RPMI7951 (cell line): ENCODE measurements around the gene IGFBP6. TPM values are rescaled to one million over a fixed set of nuclear protein-coding genes. Genes with fewer than 3 reads are reported as not detected.
A peak's percentile ranks its signal among the peaks of the same experiment; 100 is the strongest.

Experiments used
- DNase-seq: peaks from one replicate; pipeline ENCODE4 v3.0.0-alpha.2; 2012; ENCODE audit warnings: low read depth
- total RNA-seq: library from RNA; depleted of rRNA; stranded (reverse); fragments of >200 nt; shearing (Covaris generic); gene quantifications from 2 replicates; pipeline ENCODE4 v1.2.3, GENCODE V29; 2014; rRNA removed

Gene IGFBP6, protein sequence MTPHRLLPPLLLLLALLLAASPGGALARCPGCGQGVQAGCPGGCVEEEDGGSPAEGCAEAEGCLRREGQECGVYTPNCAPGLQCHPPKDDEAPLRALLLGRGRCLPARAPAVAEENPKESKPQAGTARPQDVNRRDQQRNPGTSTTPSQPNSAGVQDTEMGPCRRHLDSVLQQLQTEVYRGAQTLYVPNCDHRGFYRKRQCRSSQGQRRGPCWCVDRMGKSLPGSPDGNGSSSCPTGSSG
- total RNA-seq, result 103 and 132 TPM in 2 replicates

DNA sequence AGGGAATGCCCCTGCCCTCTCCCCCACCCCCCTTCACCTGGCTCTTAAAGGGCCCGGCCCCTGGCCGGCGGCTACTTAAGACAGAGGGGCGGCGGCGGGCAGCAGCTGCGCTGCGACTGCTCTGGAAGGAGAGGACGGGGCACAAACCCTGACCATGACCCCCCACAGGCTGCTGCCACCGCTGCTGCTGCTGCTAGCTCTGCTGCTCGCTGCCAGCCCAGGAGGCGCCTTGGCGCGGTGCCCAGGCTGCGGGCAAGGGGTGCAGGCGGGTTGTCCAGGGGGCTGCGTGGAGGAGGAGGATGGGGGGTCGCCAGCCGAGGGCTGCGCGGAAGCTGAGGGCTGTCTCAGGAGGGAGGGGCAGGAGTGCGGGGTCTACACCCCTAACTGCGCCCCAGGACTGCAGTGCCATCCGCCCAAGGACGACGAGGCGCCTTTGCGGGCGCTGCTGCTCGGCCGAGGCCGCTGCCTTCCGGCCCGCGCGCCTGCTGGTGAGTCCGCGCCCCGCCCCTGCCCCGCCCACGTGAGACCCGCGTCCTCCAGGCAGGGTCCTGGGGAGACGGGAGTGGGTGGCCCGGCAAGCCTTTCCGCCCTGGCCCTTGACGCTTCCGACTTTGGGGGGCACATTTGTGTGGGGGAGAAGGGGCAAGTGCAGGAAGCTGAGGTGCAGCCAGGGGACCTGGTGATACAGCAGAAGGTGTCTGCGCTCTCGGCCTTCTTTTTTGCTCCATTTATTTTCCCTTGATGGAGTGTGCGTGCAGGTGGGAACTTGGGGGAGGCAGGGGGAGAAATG is at the start of gene IGFBP6:
Gene IGFBP6 (plus strand): TSS at position 104 of the 790 bp plus-strand sequence. CDS start 51 bp downstream, at position 155.
- peak; percentile 59 for DNase-seq

DNA sequence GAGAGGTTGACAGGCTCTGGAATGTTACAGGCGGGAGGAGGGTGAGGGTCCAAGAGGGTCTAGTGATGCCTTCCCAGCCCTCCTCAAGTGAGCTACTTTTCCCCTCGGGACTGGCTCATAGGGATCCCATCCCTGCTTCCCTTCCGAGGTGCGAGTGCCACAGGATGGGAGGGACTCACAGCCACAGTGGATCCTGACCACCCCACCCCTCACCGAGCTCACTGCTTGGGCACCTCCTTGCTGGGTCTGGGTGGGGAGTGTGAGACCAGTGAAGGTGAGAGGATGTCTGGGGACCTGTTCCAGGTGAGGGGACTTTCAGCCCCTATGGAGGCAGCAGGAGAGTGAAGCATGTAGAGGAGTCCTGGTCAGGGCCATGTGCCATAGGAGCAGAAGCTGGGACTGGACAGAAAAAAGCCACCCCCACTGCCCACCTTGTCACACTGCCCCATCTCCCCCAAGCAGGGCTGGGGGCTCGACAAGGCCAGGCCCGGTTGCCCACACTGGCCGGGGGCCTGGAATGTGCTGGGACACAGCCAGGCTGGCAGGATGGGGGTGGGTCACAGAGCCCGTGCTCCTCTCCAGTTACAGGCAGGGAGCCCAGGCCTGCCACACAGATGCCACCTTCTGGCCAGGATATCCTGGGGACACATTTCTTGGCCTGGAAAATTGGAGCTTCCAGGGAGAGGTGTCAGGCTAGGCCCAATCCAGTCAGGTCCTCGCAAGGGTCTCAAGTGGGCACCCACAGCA is 49.3 kb upstream of the IGFBP6 start:
- peak; percentile 43 for DNase-seq

DNA sequence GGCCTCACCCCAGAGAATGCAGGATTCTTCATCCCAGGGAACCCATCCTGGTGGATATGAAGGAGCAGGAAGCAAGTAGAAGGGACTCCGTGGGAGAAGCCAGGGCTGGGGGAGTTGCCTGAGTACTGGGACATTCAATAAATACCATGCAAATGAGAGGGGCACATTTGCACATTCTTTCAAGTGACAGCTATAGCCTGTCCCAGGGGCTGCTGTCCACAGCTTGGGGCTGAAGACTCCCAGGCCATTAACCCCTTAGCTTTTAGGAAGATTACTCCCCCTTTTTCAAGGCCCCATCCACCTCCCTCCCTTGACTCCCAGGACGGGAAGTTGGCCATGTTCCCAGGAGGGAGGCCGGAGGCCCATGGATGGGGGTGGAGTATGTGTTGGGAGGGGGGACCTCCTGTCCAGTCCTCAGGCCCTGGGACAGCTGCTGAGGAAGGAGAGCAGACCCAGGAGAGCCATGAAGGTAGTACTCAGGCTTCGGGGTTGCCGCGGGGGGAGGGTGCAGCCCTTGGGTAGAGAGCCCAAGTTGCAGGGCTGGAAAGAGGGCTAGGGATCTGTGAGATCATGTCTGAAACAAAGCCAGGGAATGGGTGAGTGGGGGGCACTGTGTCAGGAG is 48.6 kb upstream of the IGFBP6 start:
- peak; percentile 71 for DNase-seq

DNA sequence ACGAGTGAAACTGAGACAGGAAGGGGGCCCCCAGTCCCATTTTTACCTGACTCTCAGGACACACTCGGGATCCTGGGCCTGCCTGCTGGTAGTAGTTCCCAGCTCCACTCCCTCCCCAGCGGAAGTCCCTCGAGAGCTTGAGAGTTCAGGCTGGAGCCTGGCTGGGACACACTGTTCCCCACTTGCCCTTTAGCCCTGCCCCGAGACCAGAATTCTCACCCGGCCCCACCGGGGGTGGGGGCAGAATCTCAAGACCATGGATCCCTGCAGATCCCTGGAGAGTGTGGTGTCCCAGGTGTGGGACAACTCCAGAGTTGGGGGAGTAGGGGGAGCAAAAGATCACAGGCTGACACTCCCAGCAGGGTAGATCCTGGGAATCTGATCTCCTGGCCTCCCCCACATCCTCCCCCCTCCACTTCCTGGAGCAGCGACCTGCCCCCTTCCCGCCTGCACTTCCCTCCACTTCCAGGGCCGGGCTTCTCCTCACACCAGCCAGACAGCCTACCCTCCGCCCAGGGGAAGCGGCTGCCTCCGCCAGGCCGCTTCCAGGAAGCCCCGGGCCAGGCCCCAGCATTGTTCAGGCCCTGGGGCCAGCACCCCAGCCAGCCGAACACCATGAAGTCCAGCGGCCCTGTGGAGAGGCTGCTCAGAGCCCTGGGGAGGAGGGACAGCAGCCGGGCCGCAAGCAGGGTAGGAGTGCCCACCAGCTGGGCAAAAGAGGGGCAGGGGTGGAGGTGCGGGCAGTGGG is 47.7 kb upstream of the IGFBP6 start, which contains the start of gene TNS2:
Gene TNS2 (plus strand): TSS at position 495 of the 748 bp plus-strand sequence. CDS start 121 bp downstream, at position 616.
- peak; percentile 49 for DNase-seq

DNA sequence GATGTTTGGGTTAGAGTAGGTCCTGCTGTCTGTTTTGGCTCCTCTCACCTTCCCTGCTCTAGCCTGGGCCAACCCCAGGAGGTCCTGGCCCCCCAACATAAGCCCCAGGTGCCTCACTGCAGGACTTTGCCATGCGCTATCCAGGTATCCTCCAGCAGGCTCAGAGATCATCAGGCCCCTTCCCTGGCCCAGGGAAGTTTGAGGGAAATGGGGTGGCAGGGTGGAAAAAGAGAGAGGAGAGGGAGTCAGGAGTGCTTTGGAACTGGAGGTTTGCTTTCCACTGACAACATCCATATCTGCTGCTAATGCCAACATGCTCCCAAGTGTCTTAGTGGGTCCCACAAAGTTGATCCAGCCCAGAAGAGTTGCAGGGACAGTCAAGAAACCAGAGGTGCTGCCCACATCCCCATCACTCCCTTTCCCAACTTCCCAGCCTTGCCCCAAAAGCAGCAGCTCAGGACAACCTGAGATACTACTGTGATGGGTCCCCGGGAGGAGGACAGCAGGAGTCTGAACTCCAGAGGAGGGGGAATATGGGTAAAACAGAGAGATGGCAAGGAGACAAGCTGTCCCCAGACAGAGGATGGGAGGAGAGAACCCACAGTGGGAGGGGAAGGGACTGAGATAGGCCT is 46.9 kb upstream of the IGFBP6 start:
- DNase-seq, result no peak

DNA sequence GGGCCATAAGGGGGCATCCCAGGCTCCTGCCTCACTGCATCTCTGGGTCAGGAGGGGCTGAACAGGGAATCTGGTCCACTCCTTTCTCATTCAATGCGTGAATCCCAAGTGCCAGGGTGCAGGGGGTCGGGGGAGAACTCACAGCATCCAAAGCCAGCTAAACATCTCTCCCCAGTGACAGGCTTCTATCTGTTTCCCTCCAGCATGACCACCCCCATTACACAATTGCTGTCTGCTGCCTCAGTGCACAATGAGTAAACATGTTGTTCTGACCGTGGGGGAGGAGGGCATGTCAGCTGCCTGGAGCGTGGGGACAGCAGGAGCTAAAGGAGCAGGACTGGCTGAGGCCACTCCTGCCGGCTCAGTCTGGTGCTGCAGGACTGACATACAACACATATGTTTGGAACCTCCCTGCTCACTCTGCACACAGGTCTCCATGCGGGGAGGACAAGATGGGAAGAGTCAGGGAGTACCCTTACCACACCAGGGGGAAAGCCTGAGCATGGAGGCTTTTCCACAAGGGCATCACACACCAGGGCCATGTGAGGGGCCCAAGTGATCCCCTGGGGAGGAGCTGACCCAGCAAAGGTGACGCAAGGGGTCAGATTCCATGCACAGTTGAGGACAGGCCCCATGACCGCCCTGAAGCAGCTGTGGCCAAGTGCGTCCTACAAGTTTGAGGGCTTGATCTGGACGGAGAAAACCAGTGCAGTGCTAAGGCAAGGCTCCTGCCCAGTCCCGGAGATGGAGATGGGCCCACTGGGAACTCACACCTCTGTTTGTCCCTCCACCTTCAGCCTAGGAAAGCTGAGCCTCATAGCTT is 46.2 kb upstream of the IGFBP6 start:
- DNase-seq, result peak; percentile 67

DNA sequence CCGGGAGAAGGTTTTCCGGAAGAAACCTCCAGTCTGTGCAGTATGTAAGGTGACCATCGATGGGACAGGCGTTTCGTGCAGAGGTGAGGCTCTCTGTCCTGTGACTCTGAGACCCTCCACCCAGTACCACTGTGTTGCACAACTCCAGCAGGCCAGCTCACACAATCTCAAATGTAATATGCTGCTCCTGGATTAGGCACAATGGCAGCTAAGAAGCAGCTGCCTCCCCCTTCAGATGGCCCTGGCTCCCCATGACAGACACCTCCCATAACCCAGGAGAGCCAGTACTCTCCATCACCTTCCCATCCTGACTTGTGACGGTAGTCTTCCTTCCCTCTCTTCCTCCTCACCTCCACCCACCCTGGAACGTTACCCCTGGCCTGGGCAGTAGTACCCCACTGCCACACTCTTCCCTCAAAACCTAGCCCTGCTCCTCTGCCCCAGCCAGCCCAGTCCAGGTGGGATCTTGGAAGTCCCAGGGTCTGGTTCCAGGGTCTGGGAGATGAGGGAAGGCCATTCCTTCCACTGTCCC is 45.5 kb upstream of the IGFBP6 start:
- DNase-seq, result no peak

DNA sequence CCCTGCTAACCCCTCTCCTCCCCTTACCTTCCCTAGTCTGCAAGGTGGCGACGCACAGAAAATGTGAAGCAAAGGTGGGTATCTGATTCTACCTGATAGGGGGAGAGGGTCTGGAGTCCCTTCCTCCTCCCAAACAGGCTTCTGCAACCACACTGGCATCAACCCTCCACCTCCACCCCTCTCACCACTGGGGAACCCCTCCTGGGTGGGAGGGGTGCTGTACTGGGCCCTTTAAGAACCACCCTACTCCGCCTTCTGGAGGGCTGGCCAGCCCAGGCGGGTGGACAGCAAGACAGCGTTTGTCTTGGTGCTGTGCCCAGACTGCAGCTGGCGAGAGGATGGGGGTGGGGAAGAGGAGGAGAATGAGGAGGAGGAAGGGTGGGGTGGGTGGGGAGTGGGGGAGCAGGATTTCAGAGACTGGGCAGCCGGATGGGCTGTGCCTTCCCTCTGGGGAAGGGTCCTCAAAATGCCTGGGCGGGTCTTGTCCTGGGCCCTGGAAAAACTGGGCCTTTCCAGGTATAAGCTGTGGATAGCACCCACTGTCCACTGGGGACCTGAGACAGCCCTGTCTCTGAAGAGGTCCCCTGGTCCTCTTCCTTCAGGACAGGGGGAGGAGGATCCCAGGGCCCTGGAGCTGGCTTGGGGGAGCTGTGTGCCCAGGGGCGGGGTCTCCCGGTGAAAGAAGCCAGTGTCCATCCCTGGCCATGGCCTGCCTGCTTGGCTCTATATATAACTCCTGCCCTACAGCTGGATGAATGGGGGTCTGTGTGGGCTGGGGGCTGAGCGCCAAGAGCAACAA is 44.8 kb upstream of the IGFBP6 start:
- DNase-seq, result peak; percentile 74

DNA sequence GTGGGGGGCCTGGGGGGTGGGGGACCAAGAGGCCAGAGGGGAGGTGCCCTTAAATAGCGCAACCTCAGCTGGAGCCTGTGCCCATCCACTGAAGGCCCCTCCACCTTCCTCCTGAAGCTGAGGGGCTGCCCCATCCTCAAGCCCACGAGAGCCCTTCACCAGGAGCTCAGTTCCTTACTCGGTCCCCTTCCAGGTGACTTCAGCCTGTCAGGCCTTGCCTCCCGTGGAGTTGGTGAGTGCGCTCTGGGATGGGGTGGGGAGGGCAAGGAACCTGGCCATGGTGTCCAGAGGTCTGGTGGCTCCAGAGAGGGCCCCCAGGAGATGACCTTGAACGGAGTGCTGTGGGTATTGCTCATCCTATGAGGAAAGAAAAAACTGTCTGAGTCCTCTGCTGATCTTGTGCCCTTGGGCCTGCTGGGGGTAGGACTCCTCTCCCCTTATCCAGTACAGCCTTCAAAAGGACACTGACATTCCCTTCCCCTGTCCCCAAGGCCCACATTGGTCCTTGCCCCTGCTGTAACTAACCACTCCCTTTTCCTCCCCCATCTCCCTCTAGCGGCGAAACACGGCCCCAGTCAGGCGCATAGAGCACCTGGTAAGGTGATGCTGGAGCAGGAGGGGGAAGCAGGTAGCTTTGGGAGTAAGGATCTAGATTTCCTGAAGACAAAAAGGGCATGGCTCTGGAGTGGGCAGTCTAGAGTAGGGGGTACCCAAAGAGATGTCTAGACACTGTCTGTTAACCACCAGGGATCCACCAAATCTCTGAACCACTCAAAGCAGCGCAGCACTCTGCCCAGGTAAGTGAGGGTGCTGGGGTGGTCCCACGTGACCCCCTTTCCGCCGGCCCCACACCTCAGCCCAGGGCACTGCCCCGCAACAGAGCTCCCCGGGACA is 44.0 kb upstream of the IGFBP6 start:
- DNase-seq, result no peak

DNA sequence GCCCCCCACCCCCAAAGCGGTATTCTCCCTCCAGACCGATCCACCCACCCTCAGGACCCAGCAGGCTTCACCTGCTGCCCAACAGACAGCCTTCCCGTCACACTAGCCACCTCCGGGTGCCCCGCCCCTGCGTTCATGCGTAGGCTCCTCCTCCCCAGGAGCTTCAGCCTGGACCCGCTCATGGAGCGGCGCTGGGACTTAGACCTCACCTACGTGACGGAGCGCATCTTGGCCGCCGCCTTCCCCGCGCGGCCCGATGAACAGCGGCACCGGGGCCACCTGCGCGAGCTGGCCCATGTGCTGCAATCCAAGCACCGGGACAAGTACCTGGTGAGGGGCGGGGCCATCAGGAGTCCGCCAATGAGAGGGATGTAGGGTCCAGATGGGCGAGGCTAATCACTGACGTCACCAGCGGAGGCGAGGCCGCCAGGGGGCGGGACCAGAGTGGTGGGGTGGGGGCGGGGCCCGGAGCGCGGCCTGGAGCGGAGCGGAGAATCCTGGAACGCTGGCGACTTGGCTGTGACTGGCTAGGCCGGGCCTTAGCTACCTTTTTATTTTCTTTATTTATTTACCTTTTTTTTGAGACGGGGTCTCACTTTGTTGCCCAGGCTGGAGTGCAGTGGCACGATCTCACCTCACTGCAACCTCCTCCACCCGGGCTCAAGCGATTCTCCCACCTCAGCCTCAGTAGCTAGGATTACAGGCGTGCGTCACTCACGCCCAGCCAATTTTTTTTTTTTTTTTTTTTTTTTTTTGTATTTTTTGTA is 43.2 kb upstream of the IGFBP6 start:
- peak; percentile 79 for DNase-seq

DNA sequence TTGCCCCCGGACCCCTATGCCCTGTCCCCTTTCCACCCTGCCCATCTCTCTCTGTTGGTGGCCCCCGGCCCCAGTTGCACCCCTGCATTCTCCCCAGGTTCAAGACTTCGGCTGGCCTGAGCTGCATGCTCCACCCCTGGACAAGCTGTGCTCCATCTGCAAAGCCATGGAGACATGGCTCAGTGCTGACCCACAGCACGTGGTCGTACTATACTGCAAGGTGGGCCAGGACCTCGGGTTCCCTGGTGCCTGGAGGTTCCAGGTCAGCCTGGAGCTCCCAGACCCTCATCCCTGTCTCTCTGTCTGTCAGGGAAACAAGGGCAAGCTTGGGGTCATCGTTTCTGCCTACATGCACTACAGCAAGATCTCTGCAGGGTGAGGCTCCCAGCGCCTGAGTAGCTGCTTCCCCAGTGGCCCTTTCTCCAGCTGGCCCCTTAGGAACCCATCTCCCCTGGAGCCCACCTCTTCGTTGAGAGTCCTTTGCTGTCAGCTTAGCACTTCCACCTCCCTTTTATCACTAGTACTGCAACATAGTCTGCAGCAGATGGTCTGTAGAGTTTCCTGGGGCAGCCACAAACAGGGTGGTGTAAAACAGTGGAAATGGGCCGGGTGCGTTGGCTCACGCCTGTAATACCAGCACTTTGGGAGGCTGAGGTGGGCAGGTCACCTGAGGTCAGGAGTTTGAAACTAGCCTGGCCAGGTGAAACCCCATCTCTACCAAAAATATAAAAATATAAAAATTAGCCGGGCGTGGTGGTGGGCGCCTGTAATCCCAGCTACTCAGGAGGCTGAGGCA is 41.8 kb upstream of the IGFBP6 start:
- no peak for DNase-seq

DNA sequence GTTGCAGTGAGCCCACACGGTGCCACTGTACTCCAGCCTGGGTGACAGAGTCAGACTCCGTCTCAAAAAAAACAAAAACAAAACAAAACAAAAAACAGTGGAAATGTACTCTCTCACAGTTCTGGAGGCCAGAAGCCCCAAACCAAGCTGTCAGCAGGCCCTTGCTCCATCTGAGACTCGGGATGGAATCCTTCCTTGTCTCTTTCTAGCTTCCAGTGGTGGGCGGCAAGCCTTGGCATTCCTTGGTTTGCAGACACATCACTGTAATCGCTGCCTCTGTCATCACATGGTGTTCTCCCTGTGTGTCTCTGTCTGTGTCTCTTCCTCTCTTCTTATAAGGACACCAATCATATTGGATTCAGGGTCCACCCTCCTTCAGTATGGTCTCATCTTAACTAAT is 41.2 kb upstream of the IGFBP6 start:
- no peak for DNase-seq

DNA sequence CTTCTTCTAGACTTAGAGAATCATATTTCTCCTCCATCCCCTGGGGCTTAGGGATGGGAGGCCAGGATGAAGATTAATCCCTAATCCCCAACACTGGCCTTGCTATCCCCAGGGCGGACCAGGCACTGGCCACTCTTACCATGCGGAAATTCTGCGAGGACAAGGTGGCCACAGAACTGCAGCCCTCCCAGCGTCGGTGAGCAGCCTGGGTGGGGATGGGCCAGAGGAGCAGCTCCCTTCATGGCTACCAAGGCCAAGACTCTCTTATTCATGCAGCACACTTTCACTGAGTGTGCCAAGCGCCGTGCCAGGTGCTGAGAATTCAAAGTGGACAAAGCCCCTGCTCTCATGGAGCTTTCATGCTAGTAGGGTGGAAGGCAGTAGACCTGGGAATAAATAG is 40.6 kb upstream of the IGFBP6 start:
- no peak for DNase-seq

DNA sequence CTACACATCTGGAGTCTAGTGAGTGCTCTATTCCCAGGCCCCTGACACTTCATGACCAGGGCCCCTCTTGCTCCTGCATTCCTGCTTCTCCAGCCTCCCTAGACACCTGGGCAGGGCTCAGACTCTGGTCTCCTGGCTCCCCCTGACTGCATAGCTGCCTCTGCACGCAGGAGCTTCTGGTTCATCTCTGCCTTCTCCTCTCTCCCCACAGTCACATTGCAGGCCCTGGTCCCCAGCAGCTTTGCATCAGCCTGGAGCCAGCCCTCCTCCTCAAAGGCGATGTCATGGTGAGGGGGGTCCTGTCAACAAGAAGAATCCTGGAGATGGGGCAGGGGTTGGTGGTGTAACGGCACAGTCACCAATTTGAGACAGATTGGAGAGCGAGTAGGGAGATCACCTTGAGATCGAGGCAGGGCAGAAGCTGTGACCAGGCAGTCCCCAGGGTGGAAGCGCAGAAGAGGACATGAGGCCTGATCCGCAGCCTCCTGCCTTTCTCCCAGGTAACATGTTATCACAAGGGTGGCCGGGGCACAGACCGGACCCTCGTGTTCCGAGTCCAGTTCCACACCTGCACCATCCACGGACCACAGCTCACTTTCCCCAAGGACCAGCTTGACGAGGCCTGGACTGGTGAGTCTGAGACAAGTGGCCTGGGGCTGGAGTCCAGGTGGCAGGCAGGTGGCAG is 39.5 kb upstream of the IGFBP6 start:
- DNase-seq, result no peak

DNA sequence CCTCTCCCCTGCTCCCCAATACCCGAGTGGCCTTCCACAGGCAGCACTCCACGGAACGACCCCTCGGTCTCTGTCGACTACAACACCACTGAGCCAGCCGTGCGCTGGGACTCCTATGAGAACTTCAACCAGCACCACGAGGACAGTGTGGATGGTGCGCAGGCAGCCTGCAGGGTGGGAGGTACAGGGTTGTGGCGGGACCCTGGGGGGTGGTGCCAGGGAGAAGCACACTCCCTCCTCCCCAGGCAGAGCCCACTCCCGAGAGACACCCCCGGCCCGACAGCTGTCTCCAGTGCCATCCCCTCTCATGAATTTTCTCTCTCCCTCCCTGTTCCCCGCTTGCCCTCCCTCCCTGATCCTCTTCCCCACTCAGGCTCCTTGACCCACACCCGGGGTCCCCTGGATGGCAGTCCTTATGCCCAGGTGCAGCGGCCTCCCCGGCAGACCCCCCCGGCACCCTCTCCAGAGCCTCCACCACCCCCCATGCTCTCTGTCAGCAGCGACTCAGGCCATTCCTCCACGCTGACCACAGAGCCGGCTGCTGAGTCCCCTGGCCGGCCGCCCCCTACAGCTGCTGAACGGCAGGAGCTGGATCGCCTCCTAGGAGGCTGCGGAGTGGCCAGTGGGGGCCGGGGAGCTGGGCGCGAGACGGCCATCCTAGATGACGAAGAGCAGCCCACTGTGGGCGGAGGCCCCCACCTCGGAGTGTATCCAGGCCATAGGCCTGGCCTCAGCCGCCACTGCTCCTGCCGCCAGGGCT is 38.6 kb upstream of the IGFBP6 start:
- DNase-seq, result no peak
